Measurements from ENCODE around the gene MGRN1.
A peak's percentile ranks its signal among the peaks of the same experiment; 100 is the strongest.

The MGRN1 gene

GRCh38 chr16:4693956-4694641, 69.5 kb downstream of the MGRN1 start:
- DNase-seq (peak; percentile 55), ATAC-seq (ENCODE audit: insufficient read depth, low read depth) (peak; percentile 44)
- peak overlapping the region; percentile 85 for H2AFZ ChIP-seq (ENCODE audit: low read depth, low read length)
- H3K4me2 ChIP-seq (ENCODE audit: insufficient read depth, low read length), result peak overlapping the region; percentile 80
- peaks cover 25% of the 10 kb centered on the region for H3K79me2 ChIP-seq (ENCODE audit: insufficient read depth, low read length)
- H3K36me3 ChIP-seq (ENCODE audit: insufficient read depth, low read length), result peaks cover 52% of the 10 kb centered on the region
- H3K4me3 ChIP-seq (ENCODE audit: low read depth in 1 of 2, low read length in 2 of 2), result peak overlapping the region; percentile 79 to 99; a peak in 3 of 4 replicates
- no peaks in the 10 kb centered on the region for H3K27me3 ChIP-seq (ENCODE audit: insufficient read depth, low read length, poor library complexity)
- peak overlapping the region; percentile 66 for H3K27ac ChIP-seq (ENCODE audit: low read length)
- no peak for TF ChIP-seq CTCF (IDR thresholded peaks at IDR 0.05; ENCODE audit: borderline replicate concordance, extremely low read depth, low read length, poor library complexity, severe bottlenecking)
- no peak for TF ChIP-seq EZH2 (IDR thresholded peaks at IDR 0.05; ENCODE audit: borderline replicate concordance, low read depth, low read length, severe bottlenecking)
- H3K9me3 ChIP-seq (ENCODE audit: insufficient read depth, low read length, severe bottlenecking), result no peaks in the 10 kb centered on the region
- peaks cover 29% of the 10 kb centered on the region for H4K20me1 ChIP-seq (ENCODE audit: insufficient read depth, low read length)
- H3K9ac ChIP-seq (ENCODE audit: low read depth, low read length), result peak overlapping the region; percentile 90
- H3K4me1 ChIP-seq (ENCODE audit: insufficient read depth, low read length), result peaks cover 24% of the 10 kb centered on the region

- Histone ChIP-seq H3K36me3 (ENCODE audit: insufficient read depth, low read length) (peaks cover 53% of the 10 kb centered on the region), H3K27me3 (ENCODE audit: insufficient read depth, low read length, poor library complexity) (no peaks in the 10 kb centered on the region), H3K9me3 (ENCODE audit: insufficient read depth, low read length, severe bottlenecking) (no peaks in the 10 kb centered on the region), H3K79me2 (ENCODE audit: insufficient read depth, low read length) (peaks cover 25% of the 10 kb centered on the region), H3K4me1 (ENCODE audit: insufficient read depth, low read length) (peaks cover 24% of the 10 kb centered on the region), H3K9ac (ENCODE audit: low read depth, low read length) (peak overlapping the region; percentile 90), H4K20me1 (ENCODE audit: insufficient read depth, low read length) (peaks cover 29% of the 10 kb centered on the region), H3K4me2 (ENCODE audit: insufficient read depth, low read length) (peak overlapping the region; percentile 80), H3K4me3 (ENCODE audit: low read depth in 1 of 2, low read length in 2 of 2) (peak overlapping the region; percentile 79 to 99; a peak in 3 of 4 replicates), H2AFZ (ENCODE audit: low read depth, low read length) (no peak overlapping the region), H3K27ac (ENCODE audit: low read length) (no peak overlapping the region)
- DNase-seq (no peak), ATAC-seq (ENCODE audit: insufficient read depth, low read depth) (no peak)
- TF ChIP-seq EZH2 (IDR thresholded peaks at IDR 0.05; ENCODE audit: borderline replicate concordance, low read depth, low read length, severe bottlenecking), result no peak
- no peak for TF ChIP-seq CTCF (IDR thresholded peaks at IDR 0.05; ENCODE audit: borderline replicate concordance, extremely low read depth, low read length, poor library complexity, severe bottlenecking)
Observed at GRCh38 chr16:4694642-4695451, 70.2 kb downstream of the MGRN1 start.

GRCh38 chr16:4695473-4696171, 71.0 kb downstream of the MGRN1 start:
- no peak for TF ChIP-seq CTCF (IDR thresholded peaks at IDR 0.05; ENCODE audit: borderline replicate concordance, extremely low read depth, low read length, poor library complexity, severe bottlenecking)
- no peak for TF ChIP-seq EZH2 (IDR thresholded peaks at IDR 0.05; ENCODE audit: borderline replicate concordance, low read depth, low read length, severe bottlenecking)
- Histone ChIP-seq H3K27ac (ENCODE audit: low read length) (no peak overlapping the region), H2AFZ (ENCODE audit: low read depth, low read length) (no peak overlapping the region), H3K9ac (ENCODE audit: low read depth, low read length) (no peak overlapping the region), H3K9me3 (ENCODE audit: insufficient read depth, low read length, severe bottlenecking) (no peaks in the 10 kb centered on the region), H3K79me2 (ENCODE audit: insufficient read depth, low read length) (peaks cover 25% of the 10 kb centered on the region), H3K4me3 (ENCODE audit: low read depth in 1 of 2, low read length in 2 of 2) (0 out of 4 replicates have a peak overlapping the region, but pooled peaks of 1 of the 2 experiments have one; percentile 99), H4K20me1 (ENCODE audit: insufficient read depth, low read length) (peaks cover 29% of the 10 kb centered on the region), H3K4me1 (ENCODE audit: insufficient read depth, low read length) (peaks cover 24% of the 10 kb centered on the region), H3K36me3 (ENCODE audit: insufficient read depth, low read length) (peaks cover 54% of the 10 kb centered on the region), H3K27me3 (ENCODE audit: insufficient read depth, low read length, poor library complexity) (no peaks in the 10 kb centered on the region), H3K4me2 (ENCODE audit: insufficient read depth, low read length) (no peak overlapping the region)
- DNase-seq, result no peak
- ATAC-seq (ENCODE audit: insufficient read depth, low read depth), result no peak
